ENCODE measurements around the gene ATP8B3.

ATP8B3 gene

GRCh38 chr19:1754636-1755466 is 57.2 kb downstream of the ATP8B3 start:
- no peak for DNase-seq (ENCODE audit: low read depth)

GRCh38 chr19:1754018-1754635 is 57.9 kb downstream of the ATP8B3 start:
- no peak for DNase-seq (ENCODE audit: low read depth)

GRCh38 chr19:1752757-1753728 is 59.0 kb downstream of the ATP8B3 start, which contains the start of gene ONECUT3:
TSS of gene ONECUT3 (plus strand) at chr19:1753506. CDS start at chr19:1753663, 157 bp downstream.
- DNase-seq (ENCODE audit: low read depth) = no peak

GRCh38 chr19:1752009-1752756 is 59.9 kb downstream of the ATP8B3 start:
- no peak for DNase-seq (ENCODE audit: low read depth)

- DNase-seq (ENCODE audit: low read depth) = no peak
These were observed 60.6 kb downstream of the ATP8B3 start for GRCh38 chr19:1751367-1752008.

GRCh38 chr19:1750343-1751021 is 61.6 kb downstream of the ATP8B3 start:
- no peak for DNase-seq (ENCODE audit: low read depth)

DNA sequence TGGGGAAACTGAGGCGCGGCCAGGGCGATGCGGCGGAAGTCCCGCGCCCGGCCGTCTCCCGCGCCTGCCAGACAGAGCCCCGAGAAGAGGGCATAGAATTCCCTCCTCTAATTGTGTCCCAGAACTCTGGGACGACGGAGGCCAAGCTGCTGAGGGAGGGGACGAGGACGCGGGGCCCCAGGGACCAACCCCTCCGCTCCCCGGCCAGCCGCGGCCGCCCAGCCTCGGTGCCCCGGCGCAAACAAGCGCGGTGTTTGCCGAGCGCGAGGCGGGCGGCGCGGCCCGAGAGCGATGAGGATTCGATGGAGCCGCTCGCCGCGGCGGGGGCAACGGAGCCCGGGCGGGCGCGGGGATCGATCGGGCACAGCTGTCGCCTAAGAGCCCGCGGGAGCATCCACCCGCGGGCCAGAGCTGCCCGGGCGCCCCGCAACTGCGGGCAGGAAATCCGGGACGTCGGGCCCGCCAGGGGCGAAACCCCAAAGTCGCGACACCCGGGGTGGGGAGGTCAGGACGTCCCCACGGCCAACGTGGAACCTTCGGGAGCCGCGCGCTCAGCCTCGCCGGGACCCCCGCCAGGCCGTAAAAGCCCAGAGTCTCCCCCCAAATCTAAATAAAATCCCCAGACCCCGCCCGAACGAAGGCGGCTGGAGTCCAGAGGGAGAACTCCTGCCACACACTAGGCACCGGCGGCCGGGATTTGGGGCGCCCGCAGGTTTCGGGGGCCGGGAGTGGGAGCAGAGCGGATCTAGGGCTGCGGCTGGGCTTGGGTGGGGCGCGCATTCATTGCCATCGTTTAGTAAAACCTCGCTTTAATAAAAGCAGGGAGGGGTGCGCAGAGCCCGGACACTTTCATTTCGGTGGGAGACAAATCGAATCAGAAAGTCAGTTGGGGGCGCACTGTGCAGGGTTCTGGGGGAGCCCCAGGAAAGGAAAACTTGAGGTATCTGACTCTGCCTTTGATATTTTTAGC is 62.4 kb downstream of the ATP8B3 start:
- no peak for DNase-seq (ENCODE audit: low read depth)

DNA sequence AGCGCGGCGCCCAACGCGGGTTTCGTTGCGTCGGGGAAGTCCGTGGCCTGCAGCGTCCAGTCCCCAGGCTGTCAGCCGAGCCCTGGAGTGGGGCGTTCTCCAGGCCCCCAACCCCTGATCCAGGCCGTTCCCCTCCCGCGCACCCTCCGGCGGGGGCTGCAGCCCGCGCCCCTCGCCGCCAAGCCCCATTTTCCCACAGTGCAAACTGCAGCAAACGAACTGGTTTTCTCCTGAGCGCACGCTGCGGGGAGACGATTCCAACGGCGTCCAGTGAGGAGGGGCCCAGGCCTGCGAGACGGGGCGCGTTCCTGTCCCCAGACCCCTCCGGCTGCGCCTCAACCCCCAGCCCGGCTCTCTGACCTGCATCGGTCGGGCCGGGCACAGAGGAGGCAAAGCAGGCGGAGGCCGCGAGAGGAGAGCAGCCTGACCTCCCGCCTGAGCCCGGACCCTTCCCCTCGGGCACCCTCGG is 63.2 kb downstream of the ATP8B3 start:
- DNase-seq (ENCODE audit: low read depth) = no peak

DNA sequence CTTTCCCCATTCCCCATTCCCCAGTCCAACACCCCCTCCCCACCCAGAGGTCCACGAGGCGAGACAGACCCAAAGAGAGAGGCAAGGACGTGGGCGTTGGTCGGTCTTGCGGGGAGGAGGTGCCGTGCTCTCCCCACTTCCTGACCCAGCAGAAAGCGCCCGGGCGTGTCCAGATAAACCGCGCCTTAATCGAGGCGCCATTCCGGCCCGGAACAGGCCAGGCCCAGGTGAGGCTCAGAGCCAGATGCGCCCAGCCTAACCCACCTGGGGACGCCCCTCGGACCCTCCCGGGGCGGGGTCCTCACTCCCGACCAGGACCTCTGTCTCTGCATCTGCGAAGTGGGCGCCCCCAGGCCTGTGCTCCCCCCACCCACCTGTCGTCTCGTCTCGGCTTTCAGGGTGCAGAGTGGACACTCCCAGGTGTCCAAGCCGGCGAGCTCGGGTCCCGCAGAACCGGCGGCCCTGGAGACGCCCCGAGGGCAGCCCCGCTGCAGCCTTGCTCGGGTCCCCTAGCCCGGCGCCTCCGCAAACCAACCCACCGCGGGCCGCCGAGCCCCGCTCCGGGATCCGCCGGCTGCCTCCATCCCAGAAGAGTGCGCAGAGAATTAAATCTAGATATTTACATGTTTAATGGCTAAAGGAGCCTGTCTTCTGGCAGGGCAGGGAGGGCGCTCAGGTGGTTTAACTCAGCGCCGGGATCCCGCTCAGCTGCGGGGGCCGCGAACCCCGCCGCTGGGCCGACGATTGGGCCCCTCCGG is 63.8 kb downstream of the ATP8B3 start:
- DNase-seq (ENCODE audit: low read depth) = no peak

GRCh38 chr19:1747285-1748114 is 64.6 kb downstream of the ATP8B3 start:
- peak; percentile 87 for DNase-seq (ENCODE audit: low read depth)

DNA sequence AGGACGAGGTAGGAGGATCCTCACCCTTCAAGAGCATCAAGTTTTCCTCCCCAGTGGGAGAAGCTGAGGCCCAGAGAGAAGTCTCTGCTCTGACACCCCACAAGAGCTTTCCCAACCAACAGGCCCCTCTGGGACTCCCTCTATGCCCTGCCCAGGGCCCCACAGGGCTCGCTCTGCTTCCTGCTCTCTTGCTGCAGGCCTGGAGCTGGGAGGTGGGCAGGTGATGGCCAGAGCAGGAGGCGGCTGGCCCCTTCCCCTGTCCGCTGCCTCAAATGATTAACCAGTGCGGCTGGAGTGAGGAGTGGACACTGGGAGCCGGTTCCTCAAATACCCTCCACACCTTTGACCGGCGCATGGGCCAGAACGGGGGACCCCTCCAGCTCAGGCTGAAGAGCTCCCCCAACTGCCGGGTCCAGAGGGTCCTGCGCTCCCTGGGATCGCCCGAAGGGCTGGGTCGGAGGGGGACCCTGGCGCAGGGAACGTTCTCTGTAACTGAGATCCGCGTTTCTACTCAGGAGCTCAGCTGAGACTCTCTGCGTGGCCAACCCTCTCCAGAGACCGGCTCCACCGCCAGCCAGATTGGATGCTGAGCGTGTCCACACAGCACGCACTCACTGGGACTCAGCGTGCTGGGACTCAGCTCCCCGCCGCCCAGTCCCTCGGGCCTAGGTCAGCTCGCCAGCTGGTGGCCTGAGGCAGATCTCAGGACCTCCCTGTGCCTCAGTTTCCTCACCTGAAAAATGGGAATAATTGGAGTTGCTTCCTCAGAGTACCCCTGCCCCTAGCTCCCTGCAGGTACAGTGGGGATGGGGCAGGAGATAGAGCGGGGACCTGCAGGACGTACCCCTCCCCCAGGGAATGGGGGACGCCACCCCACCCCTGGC is 65.4 kb downstream of the ATP8B3 start:
- DNase-seq (ENCODE audit: low read depth) = peak; percentile 17

DNA sequence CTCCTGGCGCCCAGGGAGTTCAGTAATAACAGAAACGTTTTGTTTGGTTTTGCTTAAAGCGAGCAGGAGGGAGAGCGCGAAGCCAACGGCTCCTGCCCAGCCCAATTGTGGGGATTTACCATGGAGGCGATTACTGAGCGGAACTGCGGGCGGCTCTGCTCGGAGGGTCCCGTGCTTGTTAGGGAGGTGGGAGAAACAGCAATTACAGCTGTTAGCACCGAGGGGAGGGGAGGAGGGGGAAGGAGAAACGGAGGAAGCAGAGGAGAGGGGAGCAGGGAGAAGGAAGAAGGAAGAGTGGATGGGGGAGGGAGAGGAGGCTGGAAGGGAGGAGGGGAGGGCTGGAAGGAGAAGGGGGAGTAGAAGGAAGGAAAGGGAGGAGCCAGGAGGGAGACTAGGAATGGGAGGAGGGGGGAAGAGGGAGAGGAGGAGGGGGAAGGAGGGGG is 66.5 kb downstream of the ATP8B3 start:
- no peak for DNase-seq (ENCODE audit: low read depth)

GRCh38 chr19:1744822-1745563 is 67.1 kb downstream of the ATP8B3 start:
- no peak for DNase-seq (ENCODE audit: low read depth)

- no peak for DNase-seq (ENCODE audit: low read depth)
These were observed 67.9 kb downstream of the ATP8B3 start for GRCh38 chr19:1744133-1744665.

GRCh38 chr19:1742989-1743696 is 68.9 kb downstream of the ATP8B3 start:
- DNase-seq (ENCODE audit: low read depth) = no peak
